Measurements from ENCODE around the gene RPL29. TPM values are rescaled to one million over a fixed set of nuclear protein-coding genes. Genes with fewer than 3 reads are reported as not detected.
"Not testable (repeated sequence)": the region's sequence is repeated elsewhere in the genome, so short reads cannot be mapped to it uniquely, and the experiment has no call there.

Gene RPL29
- total RNA-seq, 1 donor from 2014 or later: 1,666 TPM

- Mint-ChIP-seq H3K9me3 (no peaks in the 10 kb centered on the region), H3K4me3 (ENCODE audit: low read depth) (no peak overlapping the region), H3K4me1 (ENCODE audit: low read depth) (no peaks in the 10 kb centered on the region), H3K27ac (no peak overlapping the region), H3K27me3 (ENCODE audit: low read depth) (no peaks in the 10 kb centered on the region), H3K36me3 (ENCODE audit: low read depth) (no peaks in the 10 kb centered on the region)
- intact Hi-C loops (cut with micrococcal nuclease): no loop called here
- DNase-seq (ENCODE audit: low spot score): no peak
Measured at GRCh38 chr3:52034212-52034611, 38.5 kb upstream of the RPL29 start.

- H3K27ac Mint-ChIP-seq; intact Hi-C loops (cut with micrococcal nuclease); H3K27me3 Mint-ChIP-seq (ENCODE audit: low read depth); DNase-seq (ENCODE audit: low spot score); H3K4me1 Mint-ChIP-seq (ENCODE audit: low read depth); H3K36me3 Mint-ChIP-seq (ENCODE audit: low read depth); H3K4me3 Mint-ChIP-seq (ENCODE audit: low read depth); H3K9me3 Mint-ChIP-seq: not testable (repeated sequence)
Measured at GRCh38 chr3:52033748-52034147, 38.1 kb upstream of the RPL29 start.

GRCh38 chr3:52032702-52033408, 37.2 kb upstream of the RPL29 start:
- Mint-ChIP-seq H3K4me3 (ENCODE audit: low read depth) (no peak overlapping the region), H3K27ac (no peak overlapping the region), H3K4me1 (ENCODE audit: low read depth) (no peaks in the 10 kb centered on the region), H3K9me3 (no peaks in the 10 kb centered on the region), H3K27me3 (ENCODE audit: low read depth) (no peaks in the 10 kb centered on the region), H3K36me3 (ENCODE audit: low read depth) (no peaks in the 10 kb centered on the region)
- intact Hi-C loops (cut with micrococcal nuclease): no loop called here
- no peak for DNase-seq (ENCODE audit: low spot score)

GRCh38 chr3:52031896-52032295, 36.2 kb upstream of the RPL29 start:
- H3K36me3 Mint-ChIP-seq (ENCODE audit: low read depth): no peaks in the 10 kb centered on the region
- no peak overlapping the region for H3K4me3 Mint-ChIP-seq (ENCODE audit: low read depth)
- no peak overlapping the region for H3K27ac Mint-ChIP-seq
- intact Hi-C loops (cut with micrococcal nuclease): no loop called here
- H3K4me1 Mint-ChIP-seq (ENCODE audit: low read depth): no peaks in the 10 kb centered on the region
- H3K9me3 Mint-ChIP-seq: no peaks in the 10 kb centered on the region
- no peaks in the 10 kb centered on the region for H3K27me3 Mint-ChIP-seq (ENCODE audit: low read depth)
- no peak for DNase-seq (ENCODE audit: low spot score)

- Mint-ChIP-seq H3K27me3 (ENCODE audit: low read depth) (peaks cover 3% of the 10 kb centered on the region), H3K9me3 (no peaks in the 10 kb centered on the region), H3K36me3 (ENCODE audit: low read depth) (no peaks in the 10 kb centered on the region), H3K4me1 (ENCODE audit: low read depth) (no peaks in the 10 kb centered on the region), H3K4me3 (ENCODE audit: low read depth) (no peak overlapping the region), H3K27ac (no peak overlapping the region)
- DNase-seq (ENCODE audit: low spot score): no peak
- intact Hi-C loops (cut with micrococcal nuclease): no loop called here
Measured at GRCh38 chr3:52030714-52031310, 35.1 kb upstream of the RPL29 start.

- no peak overlapping the region for H3K4me3 Mint-ChIP-seq (ENCODE audit: low read depth)
- no peaks in the 10 kb centered on the region for H3K9me3 Mint-ChIP-seq
- no peak for DNase-seq (ENCODE audit: low spot score)
- H3K27ac Mint-ChIP-seq: no peak overlapping the region
- intact Hi-C loops (cut with micrococcal nuclease): no loop called here
- peaks cover 3% of the 10 kb centered on the region for H3K27me3 Mint-ChIP-seq (ENCODE audit: low read depth)
- no peaks in the 10 kb centered on the region for H3K36me3 Mint-ChIP-seq (ENCODE audit: low read depth)
- H3K4me1 Mint-ChIP-seq (ENCODE audit: low read depth): no peaks in the 10 kb centered on the region
Measured at GRCh38 chr3:52029535-52029934, 33.8 kb upstream of the RPL29 start.

- no peaks in the 10 kb centered on the region for H3K4me1 Mint-ChIP-seq (ENCODE audit: low read depth)
- no peak overlapping the region for H3K4me3 Mint-ChIP-seq (ENCODE audit: low read depth)
- intact Hi-C loops (cut with micrococcal nuclease): no loop called here
- H3K27ac Mint-ChIP-seq: no peak overlapping the region
- no peak for DNase-seq (ENCODE audit: low spot score)
- H3K9me3 Mint-ChIP-seq: no peaks in the 10 kb centered on the region
- H3K27me3 Mint-ChIP-seq (ENCODE audit: low read depth): peaks cover 3% of the 10 kb centered on the region
- no peaks in the 10 kb centered on the region for H3K36me3 Mint-ChIP-seq (ENCODE audit: low read depth)
Measured at GRCh38 chr3:52029053-52029452, 33.4 kb upstream of the RPL29 start.

- H3K4me1 Mint-ChIP-seq (ENCODE audit: low read depth): no peaks in the 10 kb centered on the region
- no peaks in the 10 kb centered on the region for H3K36me3 Mint-ChIP-seq (ENCODE audit: low read depth)
- H3K27ac Mint-ChIP-seq: no peak overlapping the region
- peaks cover 3% of the 10 kb centered on the region for H3K27me3 Mint-ChIP-seq (ENCODE audit: low read depth)
- no peak for DNase-seq (ENCODE audit: low spot score)
- no peaks in the 10 kb centered on the region for H3K9me3 Mint-ChIP-seq
- intact Hi-C loops (cut with micrococcal nuclease): no loop called here
- no peak overlapping the region for H3K4me3 Mint-ChIP-seq (ENCODE audit: low read depth)
Measured at GRCh38 chr3:52028572-52028971, 32.9 kb upstream of the RPL29 start.

- Mint-ChIP-seq H3K4me1 (ENCODE audit: low read depth) (no peaks in the 10 kb centered on the region), H3K9me3 (no peaks in the 10 kb centered on the region), H3K27me3 (ENCODE audit: low read depth) (peaks cover 3% of the 10 kb centered on the region), H3K4me3 (ENCODE audit: low read depth) (no peak overlapping the region), H3K27ac (no peak overlapping the region), H3K36me3 (ENCODE audit: low read depth) (no peaks in the 10 kb centered on the region)
- DNase-seq (ENCODE audit: low spot score): no peak
- intact Hi-C loops (cut with micrococcal nuclease): no loop called here
Measured at GRCh38 chr3:52026041-52026440, 30.3 kb upstream of the RPL29 start.

GRCh38 chr3:52025453-52025852, 29.8 kb upstream of the RPL29 start:
- no peak for DNase-seq (ENCODE audit: low spot score)
- Mint-ChIP-seq H3K27me3 (ENCODE audit: low read depth) (peaks cover 3% of the 10 kb centered on the region), H3K4me1 (ENCODE audit: low read depth) (no peaks in the 10 kb centered on the region), H3K4me3 (ENCODE audit: low read depth) (no peak overlapping the region), H3K27ac (no peak overlapping the region), H3K9me3 (no peaks in the 10 kb centered on the region), H3K36me3 (ENCODE audit: low read depth) (no peaks in the 10 kb centered on the region)
- intact Hi-C loops (cut with micrococcal nuclease): no loop called here

GRCh38 chr3:52024765-52025452, 29.2 kb upstream of the RPL29 start:
- no peaks in the 10 kb centered on the region for H3K4me1 Mint-ChIP-seq (ENCODE audit: low read depth)
- no peaks in the 10 kb centered on the region for H3K36me3 Mint-ChIP-seq (ENCODE audit: low read depth)
- H3K4me3 Mint-ChIP-seq (ENCODE audit: low read depth): no peak overlapping the region
- no peak for DNase-seq (ENCODE audit: low spot score)
- H3K9me3 Mint-ChIP-seq: no peaks in the 10 kb centered on the region
- peaks cover 3% of the 10 kb centered on the region for H3K27me3 Mint-ChIP-seq (ENCODE audit: low read depth)
- no peak overlapping the region for H3K27ac Mint-ChIP-seq
- intact Hi-C loops (cut with micrococcal nuclease): no loop called here

GRCh38 chr3:52023860-52024764, 28.4 kb upstream of the RPL29 start:
- H3K27ac Mint-ChIP-seq: no peak overlapping the region
- peaks cover 3% of the 10 kb centered on the region for H3K27me3 Mint-ChIP-seq (ENCODE audit: low read depth)
- no peaks in the 10 kb centered on the region for H3K36me3 Mint-ChIP-seq (ENCODE audit: low read depth)
- no peaks in the 10 kb centered on the region for H3K4me1 Mint-ChIP-seq (ENCODE audit: low read depth)
- no peak overlapping the region for H3K4me3 Mint-ChIP-seq (ENCODE audit: low read depth)
- no peaks in the 10 kb centered on the region for H3K9me3 Mint-ChIP-seq
- no peak for DNase-seq (ENCODE audit: low spot score)
- intact Hi-C loops (cut with micrococcal nuclease): no loop called here

Data from activated T-helper 2 cell treated with anti-CD3 and anti-CD28 coated beads, Interferon-gamma antibody, Interleukin-2, Interleukin-4, amounts not matched to agents 10 μg/mL and 5 μg/mL and 100 μg/mL, durations not matched to agents 14 hours and 24 hours and 36 hours (primary cell).